ENCODE data around the gene ARIH1.

DNA sequence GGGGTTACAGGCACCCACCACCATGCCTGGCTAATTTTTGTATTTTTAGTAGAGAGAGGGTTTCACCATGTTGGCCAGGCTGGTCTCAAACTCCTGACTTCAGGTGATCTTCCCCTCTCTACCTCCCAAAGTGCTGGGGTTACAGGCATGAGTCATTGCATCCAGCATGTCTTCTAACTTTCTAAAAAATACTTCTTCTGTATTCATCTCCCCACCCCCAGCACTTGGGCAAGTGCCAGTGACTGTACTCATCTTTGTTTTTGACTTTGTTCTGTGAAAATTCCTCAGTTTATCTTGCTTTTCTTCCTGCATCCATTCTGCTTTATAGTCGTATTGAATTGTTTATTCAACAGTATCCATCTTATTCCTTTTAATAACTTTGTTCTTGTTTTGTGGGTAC lies 47.6 kb downstream of the ARIH1 start:
- TF ChIP-seq POLR2A (IDR thresholded peaks at IDR 0.05) = no peak
- TF ChIP-seq, protein P1, sequence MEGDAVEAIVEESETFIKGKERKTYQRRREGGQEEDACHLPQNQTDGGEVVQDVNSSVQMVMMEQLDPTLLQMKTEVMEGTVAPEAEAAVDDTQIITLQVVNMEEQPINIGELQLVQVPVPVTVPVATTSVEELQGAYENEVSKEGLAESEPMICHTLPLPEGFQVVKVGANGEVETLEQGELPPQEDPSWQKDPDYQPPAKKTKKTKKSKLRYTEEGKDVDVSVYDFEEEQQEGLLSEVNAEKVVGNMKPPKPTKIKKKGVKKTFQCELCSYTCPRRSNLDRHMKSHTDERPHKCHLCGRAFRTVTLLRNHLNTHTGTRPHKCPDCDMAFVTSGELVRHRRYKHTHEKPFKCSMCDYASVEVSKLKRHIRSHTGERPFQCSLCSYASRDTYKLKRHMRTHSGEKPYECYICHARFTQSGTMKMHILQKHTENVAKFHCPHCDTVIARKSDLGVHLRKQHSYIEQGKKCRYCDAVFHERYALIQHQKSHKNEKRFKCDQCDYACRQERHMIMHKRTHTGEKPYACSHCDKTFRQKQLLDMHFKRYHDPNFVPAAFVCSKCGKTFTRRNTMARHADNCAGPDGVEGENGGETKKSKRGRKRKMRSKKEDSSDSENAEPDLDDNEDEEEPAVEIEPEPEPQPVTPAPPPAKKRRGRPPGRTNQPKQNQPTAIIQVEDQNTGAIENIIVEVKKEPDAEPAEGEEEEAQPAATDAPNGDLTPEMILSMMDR (IDR thresholded peaks at IDR 0.05 in 8 of 11, conservative IDR thresholded peaks at IDR 0.05 in 3 of 11) = no peak

Data from spleen (tissue), 7 donors.